ENCODE measurements around the gene NOB1. TPM values are rescaled to one million over a fixed set of nuclear protein-coding genes. Genes with fewer than 3 reads are reported as not detected.
"Not testable (repeated sequence)": the region's sequence is repeated elsewhere in the genome, so short reads cannot be mapped to it uniquely, and the experiment has no call there.

Gene NOB1
- polyA plus RNA-seq (ENCODE audit: insufficient read length in 10 of 10), result 10 to 100 TPM; 31.7 to 54.7 (median 44.8) TPM
- long read RNA-seq, donor 1, transcript NOB1-201 (9 exons, 1,734 nt), result major isoform, 9 of 9 reads
- long read RNA-seq, donor 1, partial matches to known transcripts, result 0 of 9 reads
- long read RNA-seq, donor 1, other reads (novel, unspliced or antisense), result 0 of 9 reads
- long read RNA-seq, donor 2, transcript NOB1-201 (9 exons, 1,734 nt), result major isoform, 10 of 10 reads
- long read RNA-seq, donor 2, partial matches to known transcripts, result 0 of 10 reads
- long read RNA-seq, donor 2, other reads (novel, unspliced or antisense), result 0 of 10 reads
- long read RNA-seq, donor 3, result 0 reads
- long read RNA-seq, donor 4, transcript NOB1-201 (9 exons, 1,734 nt), result major isoform, 11 of 11 reads
- long read RNA-seq, donor 4, partial matches to known transcripts, result 0 of 11 reads
- long read RNA-seq, donor 4, other reads (novel, unspliced or antisense), result 0 of 11 reads
- long read RNA-seq, donor 5, transcript NOB1-201 (9 exons, 1,734 nt), result major isoform, 15 of 15 reads
- long read RNA-seq, donor 5, partial matches to known transcripts, result 0 of 15 reads
- long read RNA-seq, donor 5, other reads (novel, unspliced or antisense), result 0 of 15 reads
- long read RNA-seq, donor 6, transcript NOB1-201 (9 exons, 1,734 nt), result major isoform, 13 of 18 reads
- long read RNA-seq, donor 6, partial matches to known transcripts, result 5 of 18 reads
- long read RNA-seq, donor 6, other reads (novel, unspliced or antisense), result 0 of 18 reads
- long read RNA-seq, donor 7, transcript NOB1-201 (9 exons, 1,734 nt), result major isoform, 12 of 12 reads
- long read RNA-seq, donor 7, partial matches to known transcripts, result 0 of 12 reads
- long read RNA-seq, donor 7, other reads (novel, unspliced or antisense), result 0 of 12 reads
- long read RNA-seq, donor 8, transcript NOB1-201 (9 exons, 1,734 nt), result major isoform, 15 of 26 reads
- long read RNA-seq, donor 8, partial matches to known transcripts, result 10 of 26 reads
- long read RNA-seq, donor 8, other reads (novel, unspliced or antisense), result 0 of 26 reads
- long read RNA-seq, donor 9, partial matches to known transcripts, result 0 of 2 reads
- long read RNA-seq, donor 9, other reads (novel, unspliced or antisense), result 0 of 2 reads

DNA sequence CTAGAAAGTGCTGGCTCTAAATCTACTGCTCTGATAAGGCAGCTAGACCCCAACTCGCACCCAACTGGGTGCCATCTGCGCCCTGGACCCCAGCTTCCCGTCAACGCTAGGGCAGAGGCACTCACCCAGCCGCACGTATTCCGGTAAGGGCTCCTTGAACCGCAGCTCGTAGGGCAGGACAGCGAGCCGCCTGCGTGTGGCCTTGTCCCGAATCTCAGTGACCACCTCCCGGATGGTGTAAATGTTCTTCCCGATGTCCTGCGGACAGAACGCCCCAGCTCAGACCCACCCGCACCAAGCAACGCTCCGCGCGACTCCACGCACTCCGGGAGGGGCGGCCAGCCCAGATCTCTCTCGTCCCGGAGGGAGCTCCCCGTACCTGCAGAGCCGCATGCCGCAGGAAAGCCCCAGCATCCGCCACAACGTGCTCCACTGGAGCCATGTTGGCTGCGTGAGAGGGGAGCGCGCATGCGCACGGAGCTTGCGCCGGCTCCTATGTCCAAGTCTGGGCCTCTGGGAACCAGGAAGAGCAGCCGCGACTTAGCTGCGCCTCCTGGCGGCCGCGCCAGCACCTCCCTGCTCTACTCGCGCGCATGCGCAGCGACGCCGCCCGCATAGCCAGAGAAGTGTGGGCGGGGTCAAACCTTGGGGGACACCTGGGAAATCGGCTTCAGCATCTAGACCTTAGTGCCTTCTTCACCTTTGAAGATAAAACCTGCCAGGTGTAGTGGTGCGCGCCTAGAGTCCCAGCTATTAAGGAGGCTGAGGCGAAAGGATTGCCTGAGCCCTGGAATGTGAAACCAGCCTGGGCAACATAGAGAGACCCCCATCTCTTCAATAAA, at the start of gene NOB1:
Gene NOB1 (minus strand): TSS at position 458 of the 842 bp plus-strand sequence. CDS start 16 bp downstream, at position 442.
- DNase-seq, result peak; percentile 96 to 99 (median 99)

DNA sequence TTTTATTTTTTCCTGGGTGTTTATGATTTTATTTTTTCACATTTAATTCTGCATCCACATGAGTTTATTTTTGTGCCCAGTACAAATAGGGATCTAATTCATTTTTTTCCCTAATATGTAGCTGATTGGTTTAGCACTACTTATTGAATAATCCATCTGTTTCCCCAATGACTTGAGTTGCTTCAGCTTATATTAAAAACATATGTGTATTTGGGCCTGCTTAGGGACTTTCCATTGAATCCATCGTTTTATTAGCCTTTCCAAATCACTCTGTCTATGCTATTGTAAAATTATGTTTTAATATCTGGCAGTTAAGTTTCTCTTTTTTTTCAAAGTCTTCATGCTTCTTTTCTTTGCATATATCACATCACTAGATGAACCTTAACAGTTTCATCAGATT, 49.6 kb upstream of the NOB1 start:
- peak in 2 of 3 donors; percentile 54 to 67 for DNase-seq

DNA sequence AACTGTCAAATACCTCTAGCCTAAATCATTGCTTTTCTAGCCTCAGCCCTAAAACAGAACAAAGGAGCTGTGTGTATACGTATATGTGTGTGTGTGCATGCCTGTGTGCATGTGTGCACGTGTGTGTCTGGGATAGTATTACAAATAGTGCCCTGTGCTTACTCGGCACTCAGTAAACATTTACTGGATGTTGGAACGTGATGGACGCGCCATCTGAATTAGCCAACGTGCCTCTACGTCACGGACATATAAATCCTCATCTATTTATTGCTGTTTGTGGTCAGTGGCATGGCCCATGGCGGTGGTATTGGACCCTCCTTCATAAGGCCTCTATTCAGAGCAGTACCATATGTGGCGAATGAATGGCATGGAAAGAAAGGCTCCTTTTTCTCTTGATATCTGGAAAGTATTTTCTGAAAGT, 44.9 kb upstream of the NOB1 start:
- no peak for DNase-seq

DNA sequence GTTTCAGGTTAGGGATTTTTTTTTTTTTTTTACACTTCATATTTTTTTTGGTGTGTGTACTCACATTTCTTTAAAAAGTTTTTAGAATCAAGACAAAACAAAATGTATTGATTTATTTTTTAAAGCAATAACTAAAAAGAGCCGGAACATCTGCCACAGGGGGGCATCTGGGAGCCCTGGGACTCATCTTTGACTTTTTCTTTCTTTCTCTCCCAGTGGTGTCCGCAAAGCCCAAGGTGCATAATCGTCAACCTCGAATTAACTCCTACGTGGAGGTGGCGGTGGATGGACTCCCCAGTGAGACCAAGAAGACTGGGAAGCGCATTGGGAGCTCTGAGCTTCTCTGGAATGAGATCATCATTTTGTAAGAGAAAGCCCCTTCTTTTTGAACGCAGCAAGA, 43.7 kb upstream of the NOB1 start:
- DNase-seq, result no peak

DNA sequence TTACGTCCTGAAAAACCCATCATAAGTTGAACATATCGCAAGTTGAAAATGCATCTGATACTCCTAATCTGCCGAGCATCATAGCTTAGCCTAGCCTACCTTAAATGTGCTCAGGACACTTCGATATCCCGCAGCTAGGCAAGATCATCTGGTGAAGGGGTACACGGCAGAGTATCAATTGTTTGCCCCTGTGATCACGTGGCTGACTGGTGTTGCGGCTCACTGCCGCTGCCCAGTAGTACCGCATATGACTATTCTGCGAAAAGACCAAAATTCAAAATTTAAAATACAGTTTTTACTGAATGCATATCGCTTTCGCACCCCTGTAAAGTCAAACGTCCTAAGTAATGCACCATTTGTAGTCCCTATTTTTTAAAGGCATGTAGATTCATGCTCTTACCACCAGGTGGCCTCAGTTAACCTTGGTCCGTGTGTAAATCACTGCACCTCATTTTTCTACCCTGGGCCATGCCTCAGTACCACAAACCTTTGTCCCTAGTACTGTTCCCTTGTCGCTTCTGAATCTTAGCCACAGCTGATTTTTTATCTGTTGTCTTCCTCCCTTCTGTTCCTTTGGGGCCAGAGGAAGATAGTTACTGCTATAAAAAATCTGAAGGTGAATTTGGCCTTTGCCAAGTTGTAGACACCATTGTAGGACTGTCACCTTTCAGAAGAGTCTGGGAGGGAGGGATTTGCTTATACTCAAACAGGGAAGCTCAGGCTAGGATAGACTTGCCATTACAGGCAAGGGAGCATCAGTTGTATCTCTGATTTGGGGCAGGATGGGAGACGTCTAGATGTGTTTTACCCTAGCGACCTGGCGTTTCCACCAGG, 41.8 kb upstream of the NOB1 start:
- peak; percentile 60 to 86 (median 77) for DNase-seq

DNA sequence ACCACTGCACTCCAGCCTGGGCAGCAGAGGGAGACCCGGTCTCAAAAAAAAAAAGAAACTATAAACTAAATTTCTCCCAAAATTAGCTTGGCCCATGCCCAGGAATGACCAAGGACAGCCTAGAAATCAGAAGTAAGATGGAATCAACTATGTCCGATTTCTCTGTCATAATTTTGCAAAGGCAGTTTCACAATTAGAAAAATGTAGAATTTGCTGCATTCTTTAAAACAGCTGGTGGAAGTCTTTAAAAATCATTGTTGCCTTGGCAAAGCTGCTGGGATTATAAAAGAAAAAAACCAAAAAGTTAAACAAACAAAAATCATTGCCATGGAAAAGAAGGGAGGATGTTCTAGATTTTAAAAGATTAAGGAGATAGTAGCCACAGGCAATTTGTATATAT, 39.8 kb upstream of the NOB1 start:
- no peak for DNase-seq

DNA sequence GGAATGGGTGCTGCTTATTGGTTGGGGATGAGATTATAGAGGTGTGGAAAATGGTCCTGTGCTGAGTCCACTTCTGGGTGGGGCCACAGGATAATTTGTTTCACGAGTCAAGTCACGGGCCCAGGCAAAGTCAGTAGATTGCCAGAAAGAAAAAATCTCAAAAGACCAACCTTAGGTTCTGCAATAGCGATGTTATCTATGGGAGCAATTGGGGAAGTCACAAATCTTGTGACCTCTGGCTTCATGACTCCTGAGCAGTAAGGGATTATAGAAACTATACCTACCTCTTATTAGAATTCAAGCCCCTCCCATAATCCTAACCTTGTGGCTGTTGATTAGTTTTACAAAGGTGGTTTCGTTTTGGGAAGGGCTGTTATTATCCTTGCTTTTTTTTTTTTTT, 38.8 kb upstream of the NOB1 start:
- no peak for DNase-seq

DNA sequence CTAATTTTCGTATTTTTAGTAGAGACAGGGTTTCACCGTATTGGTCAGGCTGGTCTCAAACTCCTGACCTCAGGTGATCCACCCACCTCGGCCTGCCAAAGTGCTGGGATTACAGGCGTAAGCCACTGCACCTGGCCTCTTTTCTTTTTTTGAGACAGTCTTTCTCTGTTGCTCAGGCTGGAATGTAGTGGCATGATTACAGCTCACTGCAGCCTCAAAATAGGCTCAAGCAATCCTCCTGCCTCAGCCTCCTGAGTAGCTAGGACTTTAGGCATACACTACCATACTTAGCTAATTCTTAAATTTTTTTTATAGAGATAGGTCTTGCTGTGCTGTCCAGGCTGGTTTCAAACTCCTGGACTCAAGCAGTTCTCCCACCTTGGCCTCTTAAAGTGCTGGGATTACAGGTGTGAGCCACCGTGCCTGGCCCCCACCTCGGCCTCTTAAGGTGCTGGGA, 36.7 kb upstream of the NOB1 start:
- not testable (repeated sequence) for DNase-seq

DNA sequence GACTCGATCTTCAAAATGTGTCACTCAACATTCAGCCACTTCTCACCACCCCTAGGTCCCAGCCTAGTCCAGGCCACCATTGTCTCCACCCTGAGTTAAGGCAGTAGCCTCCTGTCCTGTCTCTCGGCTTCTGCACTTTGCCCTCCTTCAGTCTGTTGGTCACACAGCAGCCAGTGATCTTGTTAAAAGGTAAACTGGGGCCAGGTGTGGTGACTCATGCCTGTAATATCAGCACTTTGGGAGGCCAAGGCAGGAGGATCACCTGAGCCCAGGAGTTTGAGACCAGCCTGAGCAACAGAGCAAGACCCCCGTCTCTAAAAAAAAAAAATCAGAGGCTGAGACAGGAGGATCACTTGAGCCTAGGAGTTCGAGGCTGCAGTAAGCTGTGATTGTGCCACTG, 33.2 kb upstream of the NOB1 start:
- no peak for DNase-seq

DNA sequence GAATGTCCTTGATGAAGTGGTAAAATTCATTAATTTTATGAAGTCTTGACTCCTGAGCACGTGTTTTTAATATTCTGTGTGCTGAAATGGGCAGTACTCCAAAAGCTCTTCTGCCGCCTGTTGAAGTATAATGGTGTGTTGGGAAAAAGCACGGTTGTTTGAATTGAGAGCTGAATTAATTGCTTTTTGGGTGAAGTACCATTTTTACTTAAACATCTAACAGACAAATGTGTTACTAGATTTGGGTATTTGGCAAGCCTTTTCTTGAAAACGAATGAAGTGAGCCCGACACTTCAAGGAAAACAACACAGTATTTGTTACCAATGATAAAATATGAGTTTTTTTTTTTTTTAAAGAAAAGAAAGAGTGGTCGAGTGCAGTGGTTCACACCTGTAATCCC, 29.9 kb upstream of the NOB1 start:
- no peak for DNase-seq

DNA sequence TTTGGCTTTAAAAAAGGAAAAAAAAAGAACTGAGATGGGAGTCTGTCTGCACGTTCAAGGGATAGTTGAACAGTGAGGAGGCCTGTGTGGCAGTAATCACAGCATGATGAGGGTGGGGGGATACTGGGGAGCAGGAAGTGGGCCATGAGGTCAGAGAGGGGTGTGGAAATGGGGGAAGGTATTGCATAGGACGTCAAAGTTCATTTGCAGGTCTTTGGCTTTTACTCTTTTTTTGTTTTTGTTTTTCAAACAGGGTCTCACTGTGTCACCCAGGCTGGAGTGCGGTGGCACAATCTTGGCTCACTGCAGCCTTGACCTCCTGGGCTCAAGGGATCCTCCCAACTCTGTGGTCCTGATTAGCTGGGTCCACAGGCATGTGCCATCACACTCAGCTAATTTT, 26.4 kb upstream of the NOB1 start:
- no peak for DNase-seq

DNA sequence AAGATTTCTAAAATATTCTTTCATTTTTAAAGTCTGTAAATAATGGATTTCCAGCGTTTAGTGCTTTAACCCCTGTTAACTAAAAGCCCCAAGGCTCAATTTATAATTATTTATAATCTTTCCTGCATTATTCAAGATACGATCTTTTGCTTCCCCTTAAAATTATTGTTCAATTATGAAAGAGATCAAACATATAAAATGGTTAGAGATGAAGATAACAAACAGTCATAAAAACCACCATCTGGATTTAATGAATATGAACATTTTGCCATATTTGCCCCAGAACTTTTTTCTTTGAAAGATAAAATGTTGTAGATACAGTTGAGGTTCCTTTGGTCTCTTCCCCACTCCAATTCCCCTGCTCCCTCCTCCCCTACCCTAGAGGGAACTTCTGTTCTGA, 25.0 kb upstream of the NOB1 start:
- no peak for DNase-seq

DNA sequence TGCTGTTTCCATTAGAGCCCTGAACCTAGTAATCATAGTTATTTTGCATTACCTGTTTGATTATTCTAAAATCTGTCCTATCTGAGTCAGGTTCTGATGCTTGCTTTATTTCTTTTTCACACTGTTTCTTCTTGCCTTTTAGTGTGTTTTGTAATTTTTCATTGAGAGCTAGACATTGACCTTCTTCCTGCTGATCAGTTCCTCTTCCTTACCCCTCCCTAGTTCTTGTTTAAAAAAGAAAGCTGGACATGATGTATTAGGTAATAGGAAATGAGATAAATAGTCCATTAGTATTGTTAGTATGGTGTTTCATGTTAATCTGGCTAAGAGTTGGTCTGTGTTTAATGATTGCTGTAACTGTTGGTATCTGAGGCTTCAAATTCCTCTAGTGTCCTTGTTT, 20.8 kb upstream of the NOB1 start:
- no peak for DNase-seq

DNA sequence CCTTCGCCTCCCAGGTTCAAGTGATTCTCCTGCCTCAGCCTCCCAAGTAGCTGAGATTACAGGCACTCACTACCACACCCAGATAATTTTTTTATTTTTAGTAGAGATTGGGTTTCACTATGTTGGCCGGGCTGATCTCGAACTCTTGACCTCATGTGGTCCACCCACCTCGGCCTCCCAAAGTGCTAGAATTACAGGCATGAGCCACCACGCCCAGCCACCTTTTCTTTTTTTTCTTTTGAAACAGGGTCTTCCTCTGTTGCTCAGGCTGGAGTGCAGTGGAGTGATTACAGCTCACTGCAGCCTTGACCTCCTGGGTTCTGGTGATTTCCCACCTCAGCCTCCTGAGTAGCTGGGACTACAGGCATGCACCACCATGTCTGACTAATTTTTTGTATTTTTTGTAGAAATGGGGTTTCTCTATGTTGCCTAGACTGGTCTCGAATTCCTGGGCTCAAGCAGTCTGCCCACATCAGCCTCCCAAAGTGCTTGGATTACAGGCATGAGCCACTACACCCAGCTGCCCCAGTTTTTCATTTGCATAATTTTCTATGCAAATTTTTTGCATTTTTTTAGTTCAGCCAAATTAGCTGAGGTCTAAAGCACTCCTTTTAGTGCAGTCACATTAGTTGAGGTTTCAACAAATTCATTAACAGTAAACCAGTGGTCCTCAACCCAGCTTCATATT, 18.7 kb upstream of the NOB1 start:
- no peak for DNase-seq

DNA sequence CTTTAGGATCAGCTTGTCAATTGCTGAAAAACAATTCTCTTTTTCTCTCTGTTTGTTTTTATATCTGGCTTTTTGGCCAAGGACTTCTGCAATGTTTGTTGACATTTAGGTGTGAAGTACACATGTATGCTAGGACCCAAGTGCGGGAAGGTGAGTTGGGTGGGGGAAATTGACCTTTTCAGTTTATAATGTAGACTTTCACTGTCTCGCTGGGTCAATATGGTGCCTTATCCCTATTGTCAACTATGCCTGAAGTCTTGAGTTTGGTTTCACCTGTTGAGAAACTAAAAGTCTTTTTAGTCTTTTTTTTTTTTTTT, 16.9 kb upstream of the NOB1 start:
- no peak for DNase-seq

DNA sequence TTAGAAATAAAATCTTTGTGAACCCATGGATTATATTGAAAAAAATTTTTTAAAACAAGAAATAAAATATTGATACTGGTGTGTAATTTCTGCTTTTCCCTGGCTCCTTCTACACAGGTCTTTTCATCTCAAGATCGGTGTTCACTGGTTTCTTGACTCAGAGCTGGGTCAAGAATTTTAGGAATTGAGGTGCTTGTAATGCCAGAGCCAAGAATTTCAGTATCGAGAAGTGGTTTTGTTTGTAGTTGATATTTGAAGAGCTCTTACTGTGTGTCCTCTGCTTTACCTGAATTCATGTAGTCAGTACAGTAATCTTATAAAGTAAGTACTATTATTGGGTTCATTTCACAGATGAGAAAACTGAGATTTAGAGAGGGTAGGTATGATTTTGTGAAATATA, 14.7 kb upstream of the NOB1 start:
- DNase-seq, result no peak

DNA sequence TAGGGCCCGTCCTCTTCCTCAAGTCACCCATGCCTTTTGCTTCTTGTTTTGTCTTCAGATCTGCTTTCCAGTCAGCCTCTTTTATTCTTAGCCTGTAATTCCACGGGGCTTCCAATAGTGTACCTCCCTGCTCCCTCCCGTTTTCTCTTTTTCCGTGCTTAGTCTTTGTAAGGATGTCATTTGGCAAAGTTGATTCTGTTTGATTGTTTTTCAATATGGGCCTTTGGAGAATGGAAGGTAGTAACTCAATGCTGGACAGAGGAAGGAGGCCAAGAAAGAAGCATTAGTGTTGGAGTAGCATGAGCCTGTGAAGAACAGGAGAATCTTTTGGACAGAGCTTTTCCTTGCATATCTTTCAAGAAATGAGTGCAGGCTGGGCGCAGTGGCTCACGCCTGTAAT, 13.9 kb upstream of the NOB1 start:
- DNase-seq, result peak in 2 of 3 donors; percentile 67 to 80

DNA sequence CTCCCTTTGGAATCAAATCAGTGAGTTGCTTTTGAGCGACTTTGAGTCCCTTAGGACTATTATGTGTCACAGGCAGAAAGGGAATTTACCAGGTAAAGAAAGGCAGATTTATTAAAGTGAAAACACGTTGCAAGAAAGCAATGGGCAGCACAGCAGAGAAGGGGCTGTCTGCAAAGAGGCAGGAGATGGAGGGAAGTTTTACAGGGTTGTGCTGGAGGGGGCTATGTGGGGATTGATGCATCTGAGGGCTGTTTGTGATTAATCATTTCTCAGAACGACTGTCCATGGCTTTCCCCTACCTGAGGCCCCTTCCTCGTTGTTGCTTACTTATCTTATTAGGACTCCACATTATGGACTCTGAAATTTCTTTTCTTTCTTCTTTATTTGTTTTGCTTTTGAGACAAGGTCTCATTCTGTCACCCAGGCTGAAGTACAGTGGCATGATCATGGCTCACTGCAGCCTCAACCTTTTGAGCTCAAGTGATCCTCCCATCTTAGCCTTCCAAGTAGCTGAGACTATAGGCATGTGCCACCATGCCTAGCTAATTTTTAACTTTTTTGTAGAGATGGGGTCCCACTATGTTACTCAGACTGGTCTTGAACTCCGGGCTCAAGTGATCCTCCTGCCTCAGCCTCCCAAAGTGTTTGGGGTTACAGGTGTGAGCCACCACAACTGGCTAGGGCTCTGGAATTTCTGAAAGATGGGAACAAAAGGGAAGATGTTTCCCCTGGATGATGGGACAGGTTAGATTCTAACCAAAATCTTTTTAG, 12.9 kb upstream of the NOB1 start:
- DNase-seq, result no peak

DNA sequence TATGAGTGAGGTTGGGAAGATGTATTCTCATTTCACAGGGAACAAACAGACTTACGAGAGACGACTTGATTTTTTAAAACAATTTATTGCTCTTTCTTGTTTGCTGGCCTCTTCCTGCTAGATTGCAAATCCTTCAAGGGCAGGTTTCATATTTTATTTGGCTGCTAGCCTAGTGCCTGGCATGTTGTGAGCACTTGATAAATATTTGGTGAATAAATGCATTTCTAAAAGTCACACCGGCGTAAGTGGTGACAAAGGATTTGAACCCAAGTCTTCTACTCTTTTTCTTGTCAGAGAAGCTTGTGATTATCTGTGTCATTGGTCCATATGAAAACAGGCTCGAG, 8.8 kb upstream of the NOB1 start:
- no peak for DNase-seq

All from muscle of back (tissue), 13 donors.